ENCODE results near the gene SLC15A5.

- TF ChIP-seq CTCF (IDR thresholded peaks at IDR 0.05): no peak
- TF ChIP-seq POLR2A (IDR thresholded peaks at IDR 0.05): no peak
Observed at GRCh38 chr12:16281157-16281556, 3.7 kb upstream of the SLC15A5 start.
